ENCODE results near the gene MRPL36. TPM values are rescaled to one million over a fixed set of nuclear protein-coding genes. Genes with fewer than 3 reads are reported as not detected.

Gene MRPL36
- total RNA-seq, 1 donor from 2014 or later, result 25.1 TPM

- TF ChIP-seq, protein P1, sequence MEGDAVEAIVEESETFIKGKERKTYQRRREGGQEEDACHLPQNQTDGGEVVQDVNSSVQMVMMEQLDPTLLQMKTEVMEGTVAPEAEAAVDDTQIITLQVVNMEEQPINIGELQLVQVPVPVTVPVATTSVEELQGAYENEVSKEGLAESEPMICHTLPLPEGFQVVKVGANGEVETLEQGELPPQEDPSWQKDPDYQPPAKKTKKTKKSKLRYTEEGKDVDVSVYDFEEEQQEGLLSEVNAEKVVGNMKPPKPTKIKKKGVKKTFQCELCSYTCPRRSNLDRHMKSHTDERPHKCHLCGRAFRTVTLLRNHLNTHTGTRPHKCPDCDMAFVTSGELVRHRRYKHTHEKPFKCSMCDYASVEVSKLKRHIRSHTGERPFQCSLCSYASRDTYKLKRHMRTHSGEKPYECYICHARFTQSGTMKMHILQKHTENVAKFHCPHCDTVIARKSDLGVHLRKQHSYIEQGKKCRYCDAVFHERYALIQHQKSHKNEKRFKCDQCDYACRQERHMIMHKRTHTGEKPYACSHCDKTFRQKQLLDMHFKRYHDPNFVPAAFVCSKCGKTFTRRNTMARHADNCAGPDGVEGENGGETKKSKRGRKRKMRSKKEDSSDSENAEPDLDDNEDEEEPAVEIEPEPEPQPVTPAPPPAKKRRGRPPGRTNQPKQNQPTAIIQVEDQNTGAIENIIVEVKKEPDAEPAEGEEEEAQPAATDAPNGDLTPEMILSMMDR (IDR thresholded peaks at IDR 0.05), result no peak
- Histone ChIP-seq H3K27ac (no peak overlapping the region), H3K27me3 (ENCODE audit: low read depth) (no peaks in the 10 kb centered on the region), H3K4me1 (no peaks in the 10 kb centered on the region), H3K4me3 (no peak overlapping the region), H3K36me3 (peaks cover 97% of the 10 kb centered on the region), H3K9me3 (no peaks in the 10 kb centered on the region)
- DNase-seq, result peak; percentile 28
- ATAC-seq, result no peak
- intact Hi-C loops (cut with DNase I), result no loop called here
Measured at GRCh38 chr5:1815071-1815786, 15.6 kb upstream of the MRPL36 start.

DNA sequence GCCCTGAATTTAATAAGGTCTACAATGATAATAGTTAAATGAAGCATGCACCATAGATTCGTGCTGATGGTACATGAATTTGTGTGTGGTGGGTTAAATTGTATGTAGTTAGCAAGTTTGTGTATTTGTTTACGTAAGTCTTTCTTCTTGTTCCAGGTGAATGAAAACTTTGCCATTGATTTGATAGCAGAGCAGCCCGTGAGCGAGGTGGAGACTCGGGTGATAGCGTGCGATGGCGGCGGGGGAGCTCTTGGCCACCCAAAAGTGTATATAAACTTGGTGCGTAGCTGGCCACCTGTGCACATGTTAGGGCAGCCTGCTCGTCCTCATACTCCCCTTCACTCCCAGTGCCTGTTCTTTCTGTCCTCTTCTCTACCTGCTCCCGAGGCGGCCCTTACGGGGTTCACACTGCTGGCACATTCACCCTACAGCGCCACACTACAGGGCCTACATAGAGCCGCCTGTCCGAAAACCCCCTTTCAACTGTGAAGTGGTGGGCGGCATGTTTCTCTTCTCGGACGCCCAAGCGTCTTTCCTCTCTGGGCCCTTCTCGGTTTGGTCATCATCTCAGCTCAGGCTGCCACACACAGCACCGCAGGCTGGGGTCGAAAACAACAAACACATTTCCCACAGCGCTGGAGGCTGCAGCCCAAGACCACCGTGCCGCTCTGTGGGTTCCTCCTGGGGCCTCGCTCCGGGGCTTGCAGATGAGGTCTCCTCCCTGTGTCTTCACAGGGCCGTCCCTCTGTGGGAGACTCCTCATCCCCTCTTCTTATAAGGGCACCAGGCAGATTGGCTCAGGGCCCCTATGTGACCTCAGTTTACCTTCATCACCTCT lies 14.8 kb upstream of the MRPL36 start:
- H3K36me3 ChIP-seq, result peaks cover 97% of the 10 kb centered on the region
- intact Hi-C loops (cut with DNase I), result no loop called here
- no peaks in the 10 kb centered on the region for H3K27me3 ChIP-seq (ENCODE audit: low read depth)
- ATAC-seq, result no peak
- DNase-seq, result peak; percentile 30
- H3K9me3 ChIP-seq, result no peaks in the 10 kb centered on the region
- H3K27ac ChIP-seq, result no peak overlapping the region
- no peak overlapping the region for H3K4me3 ChIP-seq
- TF ChIP-seq, protein P1 (IDR thresholded peaks at IDR 0.05), result no peak
- H3K4me1 ChIP-seq, result no peaks in the 10 kb centered on the region

DNA sequence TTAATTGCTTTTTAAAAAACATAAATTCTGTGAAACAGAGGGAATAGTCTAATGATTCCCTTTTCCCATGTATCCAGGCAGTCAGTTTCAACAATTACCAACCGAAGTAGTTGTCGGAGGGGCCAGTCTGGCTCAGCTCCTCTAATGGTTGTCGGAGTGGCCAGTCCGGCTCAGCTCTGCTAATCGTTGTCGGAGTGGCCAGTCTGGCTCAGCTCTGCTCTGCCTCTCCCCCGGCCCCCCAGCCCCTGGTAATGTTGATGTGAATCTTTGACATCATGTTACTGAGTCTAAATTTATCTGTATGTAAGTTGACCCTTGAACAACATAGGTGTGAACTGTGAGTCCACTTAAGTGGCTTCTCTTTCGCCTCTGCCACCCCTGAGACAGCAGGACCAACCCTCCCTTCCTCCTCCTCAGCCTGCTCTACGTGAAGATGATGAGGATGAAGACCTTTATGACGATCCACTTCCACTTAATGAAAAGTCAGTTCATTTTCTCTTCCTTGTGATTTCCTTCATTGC lies 11.0 kb upstream of the MRPL36 start:
- no peak overlapping the region for H3K27ac ChIP-seq
- H3K4me3 ChIP-seq, result no peak overlapping the region
- ATAC-seq, result no peak
- TF ChIP-seq, protein P1 (IDR thresholded peaks at IDR 0.05), result no peak
- H3K4me1 ChIP-seq, result no peaks in the 10 kb centered on the region
- H3K27me3 ChIP-seq (ENCODE audit: low read depth), result no peaks in the 10 kb centered on the region
- intact Hi-C loops (cut with DNase I), result no loop called here
- no peaks in the 10 kb centered on the region for H3K9me3 ChIP-seq
- DNase-seq, result no peak
- H3K36me3 ChIP-seq, result peaks cover 100% of the 10 kb centered on the region

DNA sequence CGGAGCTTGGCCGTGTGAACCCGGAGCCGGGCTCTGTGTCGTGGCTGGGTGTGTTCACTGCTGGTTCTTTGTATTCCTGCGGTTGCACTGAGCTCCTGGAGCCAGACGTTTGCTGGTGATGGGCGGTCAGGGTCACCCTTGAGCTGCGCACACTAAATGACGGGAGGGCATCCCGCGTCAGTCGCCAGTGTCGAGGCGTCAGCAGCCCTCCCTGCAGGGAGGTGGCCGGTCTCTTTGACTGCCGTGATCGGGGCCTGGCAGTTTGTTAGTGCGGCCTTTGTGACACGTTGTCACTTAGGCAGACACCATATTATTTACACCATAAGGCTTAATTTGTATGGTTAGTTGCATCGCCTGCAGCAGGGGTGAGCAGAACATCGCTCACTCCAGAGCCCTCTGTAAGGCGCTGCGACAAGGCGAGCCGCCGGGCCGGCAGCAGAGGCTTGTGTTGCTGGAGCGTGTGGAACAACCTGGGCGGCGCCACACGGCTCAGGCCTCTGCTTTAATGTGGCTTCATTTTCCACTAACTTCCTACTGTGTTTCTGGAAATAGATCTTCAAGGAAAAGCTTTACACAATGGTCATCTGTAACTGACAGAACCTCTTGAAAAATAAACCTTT lies 9.9 kb upstream of the MRPL36 start:
- TF ChIP-seq, protein P1 (IDR thresholded peaks at IDR 0.05), result no peak
- DNase-seq, result peak; percentile 34
- Histone ChIP-seq H3K4me1 (no peaks in the 10 kb centered on the region), H3K4me3 (no peak overlapping the region), H3K27me3 (ENCODE audit: low read depth) (no peaks in the 10 kb centered on the region), H3K27ac (no peak overlapping the region), H3K9me3 (no peaks in the 10 kb centered on the region), H3K36me3 (peaks cover 100% of the 10 kb centered on the region)
- intact Hi-C loops (cut with DNase I), result no loop called here
- ATAC-seq, result no peak

DNA sequence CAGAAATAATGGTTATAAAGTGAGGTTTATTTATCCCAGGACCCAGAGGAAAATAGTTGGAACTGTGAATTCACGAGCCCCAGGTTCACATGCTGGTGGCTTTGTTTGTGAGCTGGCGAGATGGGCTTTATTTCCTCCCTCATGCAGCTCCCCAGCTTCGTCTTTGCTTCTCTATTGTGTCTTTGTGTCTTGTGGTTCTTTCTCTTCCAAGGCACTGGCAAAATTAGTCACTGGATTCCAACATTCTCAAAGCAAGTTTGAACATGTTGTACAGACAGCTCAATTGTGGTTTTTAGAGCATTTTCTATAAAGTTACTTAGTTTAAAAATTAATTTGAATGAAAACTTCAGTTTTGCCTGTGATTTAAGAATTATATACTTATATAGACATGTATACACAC lies 8.8 kb upstream of the MRPL36 start:
- TF ChIP-seq, protein P1 (IDR thresholded peaks at IDR 0.05), result no peak
- no peaks in the 10 kb centered on the region for H3K9me3 ChIP-seq
- H3K27me3 ChIP-seq (ENCODE audit: low read depth), result no peaks in the 10 kb centered on the region
- no peak overlapping the region for H3K27ac ChIP-seq
- ATAC-seq (no peak), DNase-seq (no peak)
- intact Hi-C loops (cut with DNase I), result no loop called here
- H3K4me1 ChIP-seq, result no peaks in the 10 kb centered on the region
- H3K4me3 ChIP-seq, result no peak overlapping the region
- H3K36me3 ChIP-seq, result peaks cover 100% of the 10 kb centered on the region

Measured in lower lobe of right lung (tissue), 2 donors.